Sigmoid colon (tissue), 4 donors: Measurements from ENCODE around the gene ZNF18.

ENCODE experiments used
- EP300 ChIP-seq, 4 donors: sonication (generic); formaldehyde crosslinking; IDR thresholded peaks; one replicate each; pipeline ENCODE4 v1.6.1; 2017; ENCODE audit warnings: antibody characterized with exemption in 4 of 4
- POLR2A ChIP-seq, 2 donors: fragments of 450-650 bp; IDR thresholded peaks; one replicate each; pipeline ENCODE4 v1.6.1; 2016; ENCODE audit warnings: antibody characterized with exemption in 2 of 2, mild to moderate bottlenecking in 2 of 2, moderate library complexity in 2 of 2
- TF ChIP-seq, protein P1 (sequence below), 4 experiments: fragments of 450-650 bp in 3 of 4; fragments of 200-600 bp in 1 of 4; IDR thresholded peaks; one replicate each; pipeline ENCODE4 v1.5.1; 2016 to 2019; ENCODE audit warnings: antibody characterized with exemption in 4 of 4, mild to moderate bottlenecking in 3 of 4, moderate library complexity in 2 of 4

DNA sequence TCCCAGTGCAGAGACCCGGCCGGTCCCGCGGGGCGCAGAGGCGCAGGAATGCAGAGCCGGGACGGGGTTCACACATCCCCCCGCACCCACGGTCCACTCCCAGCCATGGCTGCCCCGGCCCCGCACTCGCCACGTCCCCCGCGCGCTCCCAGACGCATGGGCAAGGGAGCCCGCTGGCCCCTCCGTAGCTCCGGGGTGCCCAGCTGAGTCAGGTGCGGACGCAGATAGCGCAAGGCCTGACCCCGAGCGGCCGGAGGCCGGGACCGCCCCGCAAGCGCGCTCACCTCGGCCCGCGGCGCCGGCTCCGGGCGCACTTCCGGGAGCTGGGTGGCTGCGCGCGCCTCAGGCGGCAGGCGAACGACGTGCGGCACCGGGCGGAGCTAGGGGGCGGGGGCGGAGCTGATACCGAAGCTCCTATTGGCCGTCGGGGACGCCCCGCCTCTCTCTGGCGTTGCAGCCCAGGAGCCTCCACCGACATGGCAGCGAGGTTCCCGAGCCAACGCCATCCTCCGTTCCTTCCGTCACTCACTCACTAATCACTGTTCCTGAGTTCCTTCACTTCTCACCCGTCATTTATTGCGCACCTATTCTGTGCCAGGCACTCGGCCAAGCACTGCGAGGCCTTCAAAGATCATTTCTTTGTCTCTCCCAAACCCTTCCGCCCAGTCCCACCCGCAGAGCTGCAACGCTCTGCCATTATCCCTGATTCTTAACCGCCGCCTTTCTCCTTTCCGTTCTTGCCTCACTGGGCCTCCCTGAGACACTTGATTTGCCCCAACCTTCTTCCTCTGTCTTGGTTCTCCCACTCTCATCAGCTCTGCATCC is at the start of gene ZNF18:
- TF ChIP-seq POLR2A (IDR thresholded peaks at IDR 0.05) (peak; percentile 88), EP300 (IDR thresholded peaks at IDR 0.05) (no peak)
- TF ChIP-seq, protein P1, sequence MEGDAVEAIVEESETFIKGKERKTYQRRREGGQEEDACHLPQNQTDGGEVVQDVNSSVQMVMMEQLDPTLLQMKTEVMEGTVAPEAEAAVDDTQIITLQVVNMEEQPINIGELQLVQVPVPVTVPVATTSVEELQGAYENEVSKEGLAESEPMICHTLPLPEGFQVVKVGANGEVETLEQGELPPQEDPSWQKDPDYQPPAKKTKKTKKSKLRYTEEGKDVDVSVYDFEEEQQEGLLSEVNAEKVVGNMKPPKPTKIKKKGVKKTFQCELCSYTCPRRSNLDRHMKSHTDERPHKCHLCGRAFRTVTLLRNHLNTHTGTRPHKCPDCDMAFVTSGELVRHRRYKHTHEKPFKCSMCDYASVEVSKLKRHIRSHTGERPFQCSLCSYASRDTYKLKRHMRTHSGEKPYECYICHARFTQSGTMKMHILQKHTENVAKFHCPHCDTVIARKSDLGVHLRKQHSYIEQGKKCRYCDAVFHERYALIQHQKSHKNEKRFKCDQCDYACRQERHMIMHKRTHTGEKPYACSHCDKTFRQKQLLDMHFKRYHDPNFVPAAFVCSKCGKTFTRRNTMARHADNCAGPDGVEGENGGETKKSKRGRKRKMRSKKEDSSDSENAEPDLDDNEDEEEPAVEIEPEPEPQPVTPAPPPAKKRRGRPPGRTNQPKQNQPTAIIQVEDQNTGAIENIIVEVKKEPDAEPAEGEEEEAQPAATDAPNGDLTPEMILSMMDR (IDR thresholded peaks at IDR 0.05), result no peak
